Anterior cingulate cortex (tissue), 58 donors: ENCODE measurements around the gene TPRX1.
A peak's percentile ranks its signal among the peaks of the same experiment; 100 is the strongest.
"Not testable (repeated sequence)": the region's sequence is repeated elsewhere in the genome, so short reads cannot be mapped to it uniquely, and the experiment has no call there.

ENCODE experiments used
- DNase-seq, 58 donors: peaks; one replicate each; lab custom pipeline; 2025; lab: John Stamatoyannopoulos, UW

TPRX1 gene

GRCh38 chr19:47804451-47804850 lies at the start of gene TPRX1:
Gene TPRX1 (minus strand): TSS chr19:47804551. CDS start chr19:47804539, 12 bp downstream.
- not testable (repeated sequence) for DNase-seq

GRCh38 chr19:47853003-47853402 lies 48.7 kb upstream of the TPRX1 start:
- no peak for DNase-seq

GRCh38 chr19:47848823-47849473 lies 44.6 kb upstream of the TPRX1 start:
- DNase-seq: no peak

GRCh38 chr19:47848425-47848822 lies 44.1 kb upstream of the TPRX1 start:
- no peak for DNase-seq

- DNase-seq: no peak
Observed at GRCh38 chr19:47842941-47843340, 38.6 kb upstream of the TPRX1 start.

GRCh38 chr19:47839913-47840312 lies 35.6 kb upstream of the TPRX1 start:
- no peak for DNase-seq

GRCh38 chr19:47839411-47839810 lies 35.1 kb upstream of the TPRX1 start:
- no peak for DNase-seq

- DNase-seq: no peak
Observed at GRCh38 chr19:47836038-47836437, 31.7 kb upstream of the TPRX1 start.

GRCh38 chr19:47832723-47833122 lies 28.4 kb upstream of the TPRX1 start:
- no peak for DNase-seq

GRCh38 chr19:47826800-47827199 lies 22.4 kb upstream of the TPRX1 start:
- no peak for DNase-seq

- no peak for DNase-seq
Observed at GRCh38 chr19:47824396-47824795, 20.0 kb upstream of the TPRX1 start.

GRCh38 chr19:47821460-47822020 lies 17.2 kb upstream of the TPRX1 start, which contains the start of gene CRX:
Gene CRX (plus strand): TSS chr19:47821937. CDS start chr19:47834444, 12,507 bp downstream.
- DNase-seq: no peak

- no peak for DNase-seq
Observed at GRCh38 chr19:47820410-47820809, 16.1 kb upstream of the TPRX1 start.

GRCh38 chr19:47819858-47820257 lies 15.5 kb upstream of the TPRX1 start:
- no peak for DNase-seq

- DNase-seq: not testable (repeated sequence)
Observed at GRCh38 chr19:47818221-47818620, 13.9 kb upstream of the TPRX1 start.

- DNase-seq: not testable (repeated sequence)
Observed at GRCh38 chr19:47816270-47816669, 11.9 kb upstream of the TPRX1 start.

GRCh38 chr19:47813995-47814328 lies 9.6 kb upstream of the TPRX1 start:
- DNase-seq: no peak

GRCh38 chr19:47813304-47813994 lies 9.1 kb upstream of the TPRX1 start:
- DNase-seq: peak in 33 of 58 donors; percentile 0 to 45 (median 8)

GRCh38 chr19:47806435-47806834 lies 2.1 kb upstream of the TPRX1 start:
- no peak for DNase-seq

GRCh38 chr19:47805313-47805712 lies 962 bp upstream of the TPRX1 start:
- no peak for DNase-seq

- DNase-seq: not testable (repeated sequence)
Observed at GRCh38 chr19:47803671-47804070, 680 bp downstream of the TPRX1 start.

- not testable (repeated sequence) for DNase-seq
Observed at GRCh38 chr19:47803148-47803547, 1.2 kb downstream of the TPRX1 start.
